Caco-2 (cell line): ENCODE measurements around the gene NIT1. TPM values are rescaled to one million over a fixed set of nuclear protein-coding genes. Genes with fewer than 3 reads are reported as not detected.

Experiments
- BruUV-seq: library from RNA; stranded (reverse); fragments of 400-500 nt; replicated peaks from 2 replicates; lab custom pipeline; 2021; lab: Mats Ljungman, UMichigan
- CTCF ChIA-PET: fragments of 300-600 bp; sonication (Branson Sonifier 250); formaldehyde crosslinking; loops from one replicate; lab custom pipeline; 2022; ENCODE audit warnings: antibody characterized with exemption; lab: Charles Lee
- POLR2A ChIA-PET: fragments of 300-600 bp; sonication (Branson Sonifier 250); formaldehyde crosslinking; loops from one replicate; lab custom pipeline; 2022; ENCODE audit warnings: antibody characterized with exemption; lab: Charles Lee
- DNase-seq, 2 experiments: peaks; one replicate each; pipeline versions ENCODE4 v3.0.0 to v3.0.0-alpha.2; 2020 to 2022
- H3K27me3 ChIP-seq: replicated peaks from 2 replicates; pipeline ENCODE4 v1.6.0; 2011; ENCODE audit warnings: low read length; ENCODE audit not compliant: control insufficient read depth, insufficient read depth
- H3K36me3 ChIP-seq: 2 replicates; pipeline ENCODE4 v1.5.1; 2011; ENCODE audit warnings: low read length; ENCODE audit not compliant: control insufficient read depth, insufficient read depth
- H3K4me1 ChIP-seq: fragments of 250-450 bp; sonication (Bioruptor Pico); 2 replicates; pipeline ENCODE4 v1.5.1; 2020; ENCODE audit warnings: mild to moderate bottlenecking
- H3K4me3 ChIP-seq: 2 replicates; pipeline ENCODE4 v1.5.1; 2011; ENCODE audit warnings: low read depth, mild to moderate bottlenecking, control low read depth, low read length
- H3K9me3 ChIP-seq: fragments of 250-450 bp; sonication (Bioruptor Pico); 2 replicates; pipeline ENCODE4 v1.5.1; 2020; ENCODE audit warnings: mild to moderate bottlenecking, moderate library complexity
- H3K27ac Mint-ChIP-seq: one replicate; pipeline ENCODE4 v1.8.0; 2022; ENCODE audit warnings: mixed read lengths; ENCODE audit not compliant: unreplicated experiment
- H3K27me3 Mint-ChIP-seq: one replicate; pipeline ENCODE4 v1.8.0; 2022; ENCODE audit warnings: mixed read lengths; ENCODE audit not compliant: insufficient read depth, unreplicated experiment
- H3K36me3 Mint-ChIP-seq: one replicate; pipeline ENCODE4 v1.8.0; 2022; ENCODE audit warnings: mild to moderate bottlenecking, mixed read lengths; ENCODE audit not compliant: insufficient read depth, unreplicated experiment
- H3K4me1 Mint-ChIP-seq: one replicate; pipeline ENCODE4 v1.8.0; 2022; ENCODE audit warnings: low read depth, mixed read lengths; ENCODE audit not compliant: unreplicated experiment
- H3K4me3 Mint-ChIP-seq: one replicate; pipeline ENCODE4 v1.8.0; 2022; ENCODE audit warnings: mild to moderate bottlenecking, moderate library complexity, mixed read lengths; ENCODE audit not compliant: unreplicated experiment
- H3K9me3 Mint-ChIP-seq: one replicate; pipeline ENCODE4 v1.8.0; 2022; ENCODE audit warnings: mixed read lengths; ENCODE audit not compliant: unreplicated experiment
- CTCF ChIP-seq, 2 experiments: fragments of 200-600 bp in 1 of 2; IDR thresholded peaks; 1 replicate in 1 of 2; 2 replicates in 1 of 2; pipeline versions ENCODE4 v1.5.1 to v1.8.0; 2011 to 2022; ENCODE audit warnings: antibody characterized with exemption in 1 of 2, control low read depth in 1 of 2, inconsistent platforms in 1 of 2, low read depth in 1 of 2, low read length in 1 of 2, mild to moderate bottlenecking in 1 of 2, moderate library complexity in 1 of 2; ENCODE audit not compliant: insufficient read depth in 1 of 2, severe bottlenecking in 1 of 2, unreplicated experiment in 1 of 2
- intact Hi-C: fragments of 100-400 bp; cut with micrococcal nuclease; formaldehyde crosslinking; loops from one replicate; pipeline ENCODE4 v1.10.0; 2022; ENCODE audit not compliant: unreplicated experiment
- total RNA-seq: library from RNA; stranded (reverse); gene quantifications from 2 replicates; pipeline ENCODE4 v1.2.3, GENCODE V29; 2022

NIT1 gene
- total RNA-seq, 1 experiment from 2014 or later: 42.1 TPM

- Mint-ChIP-seq H3K27ac (no peak overlapping the region), H3K27me3 (no peaks in the 10 kb centered on the region), H3K4me3 (no peak overlapping the region), H3K9me3 (no peaks in the 10 kb centered on the region), H3K4me1 (no peaks in the 10 kb centered on the region), H3K36me3 (peaks cover 18% of the 10 kb centered on the region)
- ChIA-PET POLR2A (no interaction called here), CTCF (no interaction called here)
- no TSS peak for BruUV-seq
- DNase-seq: no peak
- intact Hi-C loops: no loop called here
- no peaks in the 10 kb centered on the region for H3K27me3 ChIP-seq
- no peaks in the 10 kb centered on the region for H3K9me3 ChIP-seq
- no peak for TF ChIP-seq CTCF (IDR thresholded peaks at IDR 0.05; ENCODE audit: insufficient read depth in 1 of 2, low read depth in 1 of 2, low read length in 1 of 2, severe bottlenecking in 1 of 2, unreplicated experiment in 1 of 2)
- no peak overlapping the region for H3K4me3 ChIP-seq
- H3K4me1 ChIP-seq: no peaks in the 10 kb centered on the region; the same call in 1 of the 2 replicates
- 0 out of 2 replicates have a peak, but pooled peaks cover 1% of the 10 kb centered on the region for H3K36me3 ChIP-seq
Measured at GRCh38 chr1:161111117-161111516, 6.8 kb upstream of the NIT1 start.

- POLR2A ChIA-PET: no interaction called here
- intact Hi-C loops: no loop called here
Measured at GRCh38 chr1:161111527-161111926, 6.4 kb upstream of the NIT1 start.

GRCh38 chr1:161113915-161114314 lies 4.0 kb upstream of the NIT1 start:
- Mint-ChIP-seq H3K36me3 (peaks cover 35% of the 10 kb centered on the region), H3K27me3 (no peaks in the 10 kb centered on the region), H3K27ac (no peak overlapping the region), H3K9me3 (no peaks in the 10 kb centered on the region), H3K4me3 (no peak overlapping the region), H3K4me1 (peaks cover under 1% of the 10 kb centered on the region)
- ChIA-PET POLR2A (no interaction called here), CTCF (no interaction called here)
- 0 out of 2 replicates have a peak, but pooled peaks cover 1% of the 10 kb centered on the region for H3K36me3 ChIP-seq
- peaks cover 2% of the 10 kb centered on the region; the same call in 1 of the 2 replicates for H3K4me1 ChIP-seq
- intact Hi-C loops: no loop called here
- no peaks in the 10 kb centered on the region for H3K27me3 ChIP-seq
- TF ChIP-seq CTCF (IDR thresholded peaks at IDR 0.05; ENCODE audit: insufficient read depth in 1 of 2, low read depth in 1 of 2, low read length in 1 of 2, severe bottlenecking in 1 of 2, unreplicated experiment in 1 of 2): no peak
- H3K4me3 ChIP-seq: no peak overlapping the region
- DNase-seq: no peak
- no peaks in the 10 kb centered on the region for H3K9me3 ChIP-seq
- BruUV-seq: no TSS peak

More at GRCh38 chr1:161111527-161111926, 6.4 kb upstream of the NIT1 start:
- Histone ChIP-seq H3K36me3 (0 out of 2 replicates have a peak, but pooled peaks cover 1% of the 10 kb centered on the region), H3K9me3 (no peaks in the 10 kb centered on the region), H3K4me3 (no peak overlapping the region), H3K27me3 (no peaks in the 10 kb centered on the region), H3K4me1 (no peaks in the 10 kb centered on the region; the same call in 1 of the 2 replicates)
- Mint-ChIP-seq H3K36me3 (peaks cover 22% of the 10 kb centered on the region), H3K4me1 (no peaks in the 10 kb centered on the region), H3K27me3 (no peaks in the 10 kb centered on the region), H3K4me3 (no peak overlapping the region), H3K27ac (no peak overlapping the region), H3K9me3 (no peaks in the 10 kb centered on the region)
- BruUV-seq: no TSS peak
- CTCF ChIA-PET: no interaction called here
- DNase-seq: no peak
- TF ChIP-seq CTCF (IDR thresholded peaks at IDR 0.05; ENCODE audit: insufficient read depth in 1 of 2, low read depth in 1 of 2, low read length in 1 of 2, severe bottlenecking in 1 of 2, unreplicated experiment in 1 of 2): no peak
